ENCODE data around the gene ITGA3.
"Not testable (repeated sequence)": the region's sequence is repeated elsewhere in the genome, so short reads cannot be mapped to it uniquely, and the experiment has no call there.

The ITGA3 gene

GRCh38 chr17:50052822-50053653 is 2.9 kb upstream of the ITGA3 start:
- DNase-seq = no peak

- no peak for DNase-seq
These were observed 2.3 kb upstream of the ITGA3 start for GRCh38 chr17:50053654-50053960.

GRCh38 chr17:50055055-50055425 is 870 bp upstream of the ITGA3 start:
- no peak for DNase-seq

GRCh38 chr17:50056217-50056960 is 479 bp downstream of the ITGA3 start:
- peak; percentile 24 to 60 (median 33) for DNase-seq

DNA sequence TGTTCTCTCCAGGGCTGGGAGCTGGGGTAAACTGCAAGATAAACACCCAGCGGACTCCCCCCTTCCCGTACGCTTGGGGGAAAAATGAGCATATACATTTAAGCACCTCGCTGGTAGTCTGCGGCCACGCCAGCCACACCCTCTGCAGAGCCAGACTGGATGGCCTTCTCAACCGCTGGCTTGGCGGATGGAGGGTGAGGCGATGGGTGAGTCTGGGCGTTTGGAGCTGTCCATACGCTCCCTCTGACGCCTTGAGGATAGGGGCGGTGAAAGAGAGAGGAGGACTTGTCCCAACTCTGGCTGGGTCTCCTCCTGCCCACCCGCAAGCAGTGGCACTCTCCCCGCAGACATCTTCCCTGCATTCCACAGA is 1.0 kb downstream of the ITGA3 start:
- peak in 1 of 3 donors; percentile 9 for DNase-seq

GRCh38 chr17:50057521-50057991 is 1.6 kb downstream of the ITGA3 start:
- DNase-seq = no peak

DNA sequence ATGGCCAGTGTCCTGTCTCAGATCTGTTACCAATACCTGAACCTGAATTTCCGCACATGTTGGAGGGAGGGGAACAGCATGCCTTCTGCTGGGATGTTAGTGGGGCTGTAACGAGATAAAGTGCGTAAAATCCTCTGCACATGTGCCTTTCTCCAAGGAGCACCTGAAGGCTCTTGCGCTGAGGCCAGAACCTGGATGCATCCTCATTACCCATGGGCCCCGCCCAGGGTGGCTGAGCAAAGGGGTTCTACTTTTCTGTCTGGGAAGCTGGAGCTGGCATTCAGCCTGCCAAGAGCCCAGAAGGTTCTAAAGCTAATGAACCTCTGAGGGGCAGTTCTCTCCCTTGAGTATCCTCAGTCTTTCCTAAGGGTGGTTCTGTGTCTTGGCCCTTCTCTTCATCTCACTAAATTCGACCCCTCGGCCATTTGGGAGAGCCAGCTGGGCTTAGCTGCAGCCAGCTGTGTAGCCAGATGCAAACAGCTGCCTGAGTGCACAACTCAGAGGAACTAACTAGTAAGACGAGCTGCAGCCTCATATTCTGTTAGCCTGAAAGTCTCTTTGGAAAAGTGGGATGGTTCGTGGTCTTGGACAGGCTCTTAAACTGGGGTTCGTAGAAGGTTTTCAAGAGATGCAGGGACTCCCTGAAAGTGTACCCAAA is 2.5 kb downstream of the ITGA3 start:
- DNase-seq = no peak

DNA sequence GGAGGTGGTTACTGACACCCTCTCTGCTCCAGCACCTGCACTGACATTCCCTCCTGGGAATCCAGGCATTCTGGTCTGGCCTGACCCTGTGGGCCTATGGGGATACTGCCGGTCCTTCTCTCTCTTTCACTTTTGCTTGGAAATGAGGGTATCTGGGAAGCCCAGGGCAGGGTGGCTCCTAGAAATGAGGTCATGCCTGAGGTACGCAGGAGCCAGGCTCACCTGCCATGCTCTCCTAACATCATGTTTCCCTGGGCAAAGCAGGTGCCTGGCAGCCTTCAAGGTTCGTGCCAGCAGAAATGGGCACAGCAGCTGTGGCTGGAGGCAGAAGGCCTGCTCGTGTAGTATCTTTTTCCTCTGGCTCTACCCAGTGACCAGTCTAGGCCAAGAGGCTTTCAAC is 3.3 kb downstream of the ITGA3 start:
- DNase-seq = no peak

DNA sequence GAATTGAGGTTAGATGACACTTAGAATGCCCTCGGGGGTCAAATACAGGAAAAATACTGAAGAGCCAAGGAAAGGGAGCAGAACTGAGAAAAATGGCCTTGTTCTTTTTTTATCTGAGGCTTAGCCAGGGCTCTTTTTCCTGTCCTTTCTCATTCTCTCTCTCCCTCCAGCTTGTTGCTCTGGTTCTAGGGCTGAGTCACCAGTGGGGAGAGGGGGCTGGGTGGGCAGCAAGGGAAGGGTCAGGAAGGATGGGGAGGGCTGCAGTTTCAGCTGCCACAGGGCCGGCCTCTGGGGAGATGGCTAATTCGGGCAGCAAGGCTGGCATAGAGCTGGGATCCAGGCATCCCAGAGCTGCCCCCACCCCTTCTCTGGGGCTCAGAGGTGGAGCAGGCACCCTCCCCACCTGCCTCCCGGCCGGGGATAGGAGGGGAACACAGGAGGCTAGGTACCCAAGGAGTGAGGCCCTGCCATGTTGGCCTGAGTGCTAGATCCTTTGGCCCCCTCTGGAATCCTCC is 3.9 kb downstream of the ITGA3 start:
- DNase-seq = no peak

DNA sequence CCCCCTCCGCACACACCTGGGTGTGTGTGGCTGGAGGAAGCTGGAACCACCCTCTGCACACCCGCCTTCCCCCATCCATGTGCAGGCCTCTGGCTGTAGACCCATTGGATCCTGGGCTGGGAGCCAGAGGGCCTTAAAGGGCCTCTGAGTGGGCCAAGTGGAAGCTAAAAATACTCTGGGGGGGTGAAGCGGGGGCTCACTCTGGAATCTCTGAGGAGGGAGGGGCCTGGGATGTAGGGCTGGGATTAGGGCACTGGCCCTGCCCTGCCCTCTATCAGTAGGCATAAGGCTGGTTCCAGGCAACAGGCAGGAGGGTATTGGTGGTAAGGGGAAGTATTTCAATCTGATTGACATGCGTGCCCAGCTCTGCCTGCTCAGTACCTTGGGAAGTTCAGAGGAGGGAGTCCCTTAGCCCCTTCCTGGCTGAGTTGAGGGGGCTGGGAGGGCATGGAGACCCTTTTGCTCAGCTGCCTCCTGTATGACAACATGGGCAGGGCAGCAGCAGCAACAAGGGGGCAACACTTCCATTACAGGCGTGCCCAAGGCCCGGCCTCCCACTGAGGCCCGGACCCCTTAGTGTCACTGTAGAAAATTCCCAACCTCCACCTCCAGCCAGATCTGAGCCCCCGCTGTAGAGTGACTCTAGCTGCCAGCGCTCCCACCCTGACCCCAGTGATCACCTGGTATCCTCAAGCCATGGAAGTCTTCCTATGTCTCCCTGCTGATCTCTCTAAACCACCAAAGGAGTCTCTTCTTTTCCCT is 5.2 kb downstream of the ITGA3 start:
- no peak for DNase-seq

DNA sequence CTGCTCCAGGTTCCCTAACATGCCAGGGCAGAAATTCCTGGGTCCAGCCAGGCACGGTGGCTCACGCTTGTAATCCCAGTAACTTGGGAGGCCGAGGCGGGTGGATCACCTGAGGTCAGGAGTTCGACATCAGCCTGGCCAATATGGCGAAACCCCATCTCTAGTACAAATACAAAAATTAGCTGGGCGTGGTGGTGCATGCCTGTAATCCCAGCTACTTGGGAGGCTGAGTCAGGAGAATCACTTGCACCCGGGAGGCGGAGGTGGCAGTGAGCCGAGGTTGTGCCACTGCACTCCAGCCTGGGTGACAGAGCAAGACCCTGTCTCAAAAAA is 5.8 kb downstream of the ITGA3 start:
- not testable (repeated sequence) for DNase-seq

DNA sequence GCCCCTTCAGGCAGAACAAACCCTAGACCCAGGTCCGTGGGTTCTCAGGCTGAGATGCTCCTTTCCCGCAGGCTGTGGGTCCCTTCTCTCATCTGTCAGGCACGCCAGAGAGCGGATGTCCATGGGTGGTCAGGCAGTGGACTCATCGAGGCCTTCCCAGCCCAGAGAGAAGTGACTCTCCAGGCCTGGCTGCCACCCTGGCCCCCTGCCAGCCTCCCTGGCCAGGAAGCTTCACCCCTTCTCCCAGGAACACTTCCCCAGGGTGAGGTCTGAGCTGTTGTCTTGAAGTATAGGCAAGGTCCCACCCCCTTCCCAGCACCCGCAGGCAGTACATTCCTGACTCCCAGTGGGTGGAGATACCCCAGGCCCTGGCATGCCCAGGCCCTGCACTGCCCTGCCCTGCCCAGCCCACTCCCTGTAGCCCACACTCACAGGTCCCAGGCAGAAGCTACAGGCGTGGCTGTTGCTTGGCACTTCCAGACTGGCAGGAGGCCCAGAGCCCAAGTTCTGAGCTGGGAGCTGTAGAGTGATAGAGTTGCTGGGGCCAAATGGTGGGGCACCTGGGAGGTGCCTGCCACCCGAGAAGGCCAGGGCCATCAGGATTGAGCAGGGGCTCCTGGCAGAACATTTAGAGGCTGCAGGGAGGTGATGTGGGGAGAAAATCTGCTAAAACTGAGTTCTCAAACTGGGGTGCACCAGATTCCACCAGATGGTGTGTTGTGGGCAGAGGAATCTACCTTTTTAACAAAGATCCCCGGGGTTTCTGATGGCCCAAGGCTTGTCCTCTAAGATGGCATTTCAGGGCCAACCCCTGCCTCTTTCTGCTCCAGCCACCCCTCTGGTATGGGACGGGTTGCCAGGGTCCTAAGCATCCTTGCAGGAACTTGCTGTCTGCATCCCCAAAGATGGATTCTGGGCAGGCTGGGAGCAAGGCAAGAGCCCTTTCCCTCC is 6.7 kb downstream of the ITGA3 start:
- peak in 1 of 3 donors; percentile 28 for DNase-seq

- peak in 2 of 3 donors; percentile 20 to 39 for DNase-seq
These were observed 7.8 kb downstream of the ITGA3 start for GRCh38 chr17:50063561-50064252.

GRCh38 chr17:50064253-50065001 is 8.5 kb downstream of the ITGA3 start:
- peak; percentile 90 to 91 (median 91) for DNase-seq

GRCh38 chr17:50065056-50065455 is 9.1 kb downstream of the ITGA3 start:
- DNase-seq = no peak

DNA sequence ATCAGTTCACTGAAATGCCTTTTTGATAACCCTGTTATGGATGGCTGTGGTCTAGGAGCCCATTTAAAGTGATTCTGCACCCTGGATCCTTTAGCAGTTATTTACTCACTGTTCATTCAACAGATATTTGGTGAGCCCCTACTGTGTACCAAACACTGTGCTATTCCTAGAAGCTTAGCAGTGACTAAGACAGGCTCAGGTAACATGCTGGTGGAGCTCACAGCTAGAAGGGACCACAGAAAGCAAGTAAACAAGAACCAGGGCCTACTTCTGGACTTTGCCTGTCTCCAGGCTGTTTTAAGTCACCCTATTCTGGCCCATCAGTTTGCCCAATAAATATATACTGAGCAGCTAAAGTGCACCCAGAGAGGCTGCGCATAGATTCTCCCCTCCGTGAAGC is 11.1 kb downstream of the ITGA3 start:
- no peak for DNase-seq

GRCh38 chr17:50067996-50068395 is 12.1 kb downstream of the ITGA3 start:
- DNase-seq = no peak

GRCh38 chr17:50070908-50071680 is 15.2 kb downstream of the ITGA3 start:
- no peak for DNase-seq

GRCh38 chr17:50071692-50072091 is 15.8 kb downstream of the ITGA3 start:
- no peak for DNase-seq

DNA sequence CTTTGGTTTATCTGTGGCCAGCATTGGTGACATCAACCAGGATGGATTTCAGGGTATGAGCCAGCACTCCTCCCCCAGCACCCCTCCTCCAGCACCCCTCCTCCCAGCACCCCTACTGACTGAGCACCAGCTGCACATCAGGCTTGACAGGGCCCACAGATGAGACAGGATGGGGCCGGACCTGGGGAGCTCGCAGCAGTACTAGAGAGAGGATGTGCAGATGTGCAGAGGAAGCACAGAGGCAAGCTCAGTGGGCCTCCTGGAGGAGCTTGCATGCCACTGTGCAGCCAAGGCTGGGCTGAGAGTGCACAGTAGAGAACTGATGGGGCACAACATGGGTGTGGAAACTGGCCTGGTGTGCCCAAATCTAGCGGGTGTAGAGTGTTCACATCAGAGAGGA is 16.2 kb downstream of the ITGA3 start:
- DNase-seq = no peak

Data from suppressor macrophage treated with lipopolysaccharide for 1 hour (primary cell).